HPDE6-E6E7 (cell line): ENCODE data around the gene MFSD8.
"Not testable (repeated sequence)": the region's sequence is repeated elsewhere in the genome, so short reads cannot be mapped to it uniquely, and the experiment has no call there.

Source experiments
- DNase-seq: peaks from one replicate; pipeline ENCODE4 v3.0.0; 2011; ENCODE audit warnings: missing footprints; ENCODE audit errors: extremely low spot score

MFSD8 gene

DNA sequence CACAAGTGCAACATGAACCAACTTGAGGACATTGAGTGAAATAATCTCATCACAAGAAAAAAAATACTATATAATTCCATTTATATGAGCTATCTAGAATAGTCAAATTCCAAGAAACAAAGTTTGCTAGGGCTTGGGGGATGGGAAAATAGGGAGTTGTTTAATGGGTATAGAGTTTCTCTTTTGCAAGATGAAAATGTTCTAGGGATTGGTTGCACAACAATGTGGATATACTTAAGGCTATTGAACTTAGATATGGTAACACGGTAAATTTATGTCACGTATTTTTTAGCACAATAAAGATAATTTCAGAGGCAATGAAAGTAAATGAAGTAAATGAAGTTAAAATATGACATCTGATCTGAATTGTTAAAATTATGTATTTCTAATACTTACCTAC, 7.9 kb downstream of the MFSD8 start:
- no peak for DNase-seq

DNA sequence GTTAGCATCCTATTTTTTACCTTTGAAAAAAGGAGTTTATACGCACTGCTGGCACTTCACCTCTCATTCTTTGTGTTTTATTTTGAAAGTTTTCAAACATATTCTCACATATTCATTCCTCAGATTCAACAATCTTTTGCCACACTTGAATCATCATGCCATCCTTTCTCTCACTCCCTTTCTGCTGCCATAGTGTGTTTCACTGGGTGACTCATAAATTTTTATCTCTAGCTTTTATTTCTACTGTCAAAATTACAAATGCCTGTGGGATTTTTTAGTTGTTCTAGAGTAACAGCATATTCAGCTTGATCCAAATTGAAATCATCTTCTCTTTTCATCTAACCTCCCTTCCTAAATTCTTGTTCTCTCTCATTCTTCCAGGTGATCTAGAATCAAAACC, 28.0 kb downstream of the MFSD8 start:
- DNase-seq = no peak

GRCh38 chr4:127931836-127932235, 33.1 kb downstream of the MFSD8 start:
- DNase-seq = not testable (repeated sequence)

DNA sequence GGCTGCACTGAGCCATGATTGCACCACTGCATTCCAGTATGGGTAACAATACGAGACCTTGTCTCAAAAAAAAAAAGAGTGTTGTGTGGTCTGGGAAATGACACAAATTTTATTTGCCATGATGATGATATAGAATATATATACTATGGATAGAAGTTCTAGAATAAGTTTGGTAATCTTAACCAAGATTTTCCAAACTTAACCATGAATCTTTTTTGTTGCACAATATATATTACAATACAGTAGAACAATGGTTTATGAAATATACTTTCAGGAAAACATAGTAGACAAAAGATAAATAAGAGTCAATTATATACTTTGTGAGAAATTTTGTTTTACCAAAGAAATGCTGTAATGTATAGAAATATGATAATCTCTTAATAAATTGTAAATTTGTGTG, 34.8 kb downstream of the MFSD8 start:
- DNase-seq = no peak

DNA sequence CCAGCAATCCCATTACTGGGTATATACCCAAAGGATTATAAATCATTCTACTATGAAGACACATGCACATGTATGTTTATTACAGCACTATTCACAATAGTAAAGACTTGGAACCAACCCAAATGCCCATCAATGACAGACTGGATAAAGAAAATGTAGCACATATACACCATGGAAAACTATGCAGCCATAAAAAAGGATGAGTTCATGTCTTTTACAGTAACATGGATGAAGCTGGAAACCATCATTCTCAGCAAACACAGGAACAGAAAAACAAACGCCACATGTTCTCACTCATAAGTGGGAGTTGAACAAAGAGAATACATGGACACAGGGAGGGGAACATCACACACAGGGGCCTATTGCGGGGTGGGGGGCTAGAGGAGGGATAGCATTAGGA, 39.3 kb downstream of the MFSD8 start:
- not testable (repeated sequence) for DNase-seq

- DNase-seq = no peak
These were observed 42.7 kb downstream of the MFSD8 start for GRCh38 chr4:127922226-127922625.

- DNase-seq = no peak
These were observed 44.5 kb downstream of the MFSD8 start for GRCh38 chr4:127920521-127920920.

GRCh38 chr4:127917151-127917550, 47.8 kb downstream of the MFSD8 start:
- no peak for DNase-seq

DNA sequence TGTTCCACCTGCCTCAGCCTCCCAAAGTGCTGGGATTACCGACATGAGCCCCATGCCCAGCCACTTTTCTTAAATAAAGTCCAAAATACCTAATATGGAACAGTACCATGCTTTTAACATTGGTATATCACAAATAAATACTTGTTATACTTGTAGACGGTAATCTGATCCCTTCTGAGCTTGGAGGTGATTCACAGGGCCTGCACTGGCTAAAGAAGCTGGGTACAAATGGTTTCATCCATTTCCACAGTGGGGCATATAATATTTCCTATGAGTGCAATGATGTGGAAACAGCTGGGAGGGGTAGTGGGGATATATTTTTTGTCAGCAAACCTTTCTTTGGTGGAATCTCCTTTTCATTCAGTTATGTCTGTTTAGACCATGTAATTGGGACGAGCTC, 48.5 kb downstream of the MFSD8 start:
- no peak for DNase-seq

DNA sequence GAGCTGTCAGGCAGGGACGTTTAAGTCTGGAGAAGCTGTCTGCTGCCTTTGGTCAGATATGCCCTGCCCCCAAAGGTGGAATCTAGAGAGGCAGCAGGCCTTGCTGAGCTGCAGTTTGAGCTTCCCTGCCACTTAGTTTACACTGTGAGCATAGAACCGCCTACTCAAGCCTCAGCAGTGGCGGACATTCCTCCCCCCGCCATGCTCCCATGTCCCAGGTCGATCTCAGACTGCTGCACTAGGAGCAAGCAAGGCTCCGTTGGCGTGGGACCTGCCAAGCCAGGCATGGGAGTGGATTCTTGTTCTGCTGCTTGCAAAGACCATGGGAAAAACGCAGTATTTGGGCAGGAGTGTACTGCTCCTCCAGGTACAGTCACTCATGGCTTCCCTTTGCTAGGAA, 59.9 kb downstream of the MFSD8 start:
- DNase-seq = no peak

DNA sequence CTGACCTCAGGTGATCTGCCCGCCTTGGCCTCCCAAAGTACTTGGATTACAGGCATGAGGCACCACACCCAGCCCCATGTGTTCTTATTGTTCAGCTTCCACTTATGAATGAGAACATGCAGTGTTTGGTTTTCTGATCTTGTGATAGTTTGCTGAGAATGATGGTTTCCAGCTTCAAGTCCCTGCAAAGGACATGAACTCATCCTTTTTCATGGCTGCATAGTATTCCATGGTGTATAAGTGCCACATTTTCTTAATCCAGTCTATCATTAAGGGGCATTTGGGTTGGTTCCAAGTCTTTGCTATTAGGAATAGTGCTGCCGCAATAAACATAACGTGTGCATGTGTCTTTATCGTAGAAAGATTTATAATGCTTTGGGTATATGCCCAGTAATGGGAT, 65.3 kb downstream of the MFSD8 start:
- not testable (repeated sequence) for DNase-seq

GRCh38 chr4:127896528-127896927, 68.4 kb downstream of the MFSD8 start:
- no peak for DNase-seq

GRCh38 chr4:127896069-127896468, 68.9 kb downstream of the MFSD8 start:
- no peak for DNase-seq

DNA sequence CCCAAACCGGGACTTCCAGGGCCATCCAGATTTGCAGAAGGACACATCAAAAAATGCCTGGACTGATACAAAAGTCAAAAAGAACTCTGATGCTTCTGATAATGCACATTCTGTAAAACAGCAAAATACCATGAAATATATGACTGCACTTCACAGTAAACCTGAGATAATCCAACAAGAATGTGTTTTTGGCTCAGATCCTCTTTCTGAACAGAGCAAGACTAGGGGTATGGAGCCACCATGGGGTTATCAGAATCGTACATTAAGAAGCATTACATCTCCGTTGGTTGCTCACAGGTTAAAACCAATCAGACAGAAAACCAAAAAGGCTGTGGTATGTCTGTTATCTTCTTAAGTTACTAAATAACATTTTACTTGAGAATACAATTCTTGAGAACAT, 75.1 kb downstream of the MFSD8 start:
- DNase-seq = no peak

GRCh38 chr4:127888559-127888958, 76.4 kb downstream of the MFSD8 start:
- DNase-seq = no peak

- DNase-seq = no peak
These were observed 83.5 kb downstream of the MFSD8 start for GRCh38 chr4:127881563-127881864.

GRCh38 chr4:127880763-127881562, 84.0 kb downstream of the MFSD8 start, which contains the start of gene PLK4:
Gene PLK4 (plus strand): TSS chr4:127880893. CDS start chr4:127881135, 242 bp downstream.
- peak; percentile 95 for DNase-seq

- no peak for DNase-seq
These were observed 89.2 kb downstream of the MFSD8 start for GRCh38 chr4:127875791-127876190.

DNA sequence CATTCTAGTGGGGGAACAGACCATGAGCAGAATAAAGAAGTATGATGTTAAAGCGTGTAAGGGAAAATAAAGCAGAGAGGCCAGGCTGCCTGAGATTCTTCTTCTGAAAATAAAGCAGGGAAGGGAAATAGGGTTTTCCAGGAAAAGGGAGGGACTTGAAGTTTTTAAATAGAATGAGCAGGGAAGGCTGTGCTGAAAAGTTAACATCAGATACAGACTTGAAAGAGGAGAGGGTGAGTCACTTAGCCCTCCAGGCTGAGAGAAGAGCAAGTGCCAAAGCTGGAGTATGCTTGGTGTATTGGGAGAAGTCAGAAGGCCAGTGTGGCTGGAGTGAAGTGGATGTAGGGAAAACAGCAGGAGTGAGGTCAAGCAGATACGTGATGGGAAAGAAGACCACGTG, 94.3 kb downstream of the MFSD8 start:
- peak; percentile 43 for DNase-seq

GRCh38 chr4:127870281-127870680, 94.7 kb downstream of the MFSD8 start:
- no peak for DNase-seq

- DNase-seq = no peak
These were observed 96.8 kb downstream of the MFSD8 start for GRCh38 chr4:127868196-127868595.
